IMR-90 (cell line): ENCODE results near the gene RPS6KL1. TPM values are rescaled to one million over a fixed set of nuclear protein-coding genes. Genes with fewer than 3 reads are reported as not detected.

Experiments
- ATAC-seq: fragments of 200-7000 bp; cut with Tn5 transposase; 2 replicates; pipeline ENCODE4 v1.9.1; 2020; ENCODE audit warnings: low read depth, mild to moderate bottlenecking, moderate library complexity
- BruUV-seq: library from RNA; stranded (reverse); fragments of 400-500 nt; replicated peaks from 2 replicates; lab custom pipeline; 2021; lab: Mats Ljungman, UMichigan
- CTCF ChIA-PET: fragments of 300-600 bp; formaldehyde crosslinking; extraction: SDS; loops from one replicate; lab custom pipeline; 2021; ENCODE audit warnings: antibody characterized with exemption; lab: Yijun Ruan, JAX
- POLR2A ChIA-PET: fragments of 300-600 bp; sonication (Branson Sonifier 250); formaldehyde crosslinking; loops from one replicate; lab custom pipeline; 2022; ENCODE audit warnings: antibody characterized with exemption; ENCODE audit not compliant: unreplicated experiment; lab: Charles Lee
- DNase-seq: peaks from one replicate; pipeline ENCODE4 v3.0.0; 2013
- H2AFZ ChIP-seq: replicated peaks from 2 replicates; pipeline ENCODE3; 2013; ENCODE audit warnings: low read length, mild to moderate bottlenecking; ENCODE audit not compliant: poor library complexity
- H2AK5ac ChIP-seq: 2 replicates; pipeline ENCODE4 v1.6.1; 2013; ENCODE audit warnings: low read depth, low read length, inconsistent platforms
- H2AK9ac ChIP-seq: replicated peaks from 2 replicates; pipeline ENCODE3; 2013; ENCODE audit warnings: mild to moderate bottlenecking, low read depth, low read length, moderate library complexity; ENCODE audit not compliant: poor library complexity
- H2BK120ac ChIP-seq: 2 replicates; pipeline ENCODE4 v1.6.1; 2013; ENCODE audit warnings: low read depth, low read length, inconsistent platforms
- H2BK15ac ChIP-seq: 3 replicates; pipeline ENCODE4 v1.6.1; 2013; ENCODE audit warnings: low read depth, low read length, inconsistent platforms
- H2BK20ac ChIP-seq: 2 replicates; pipeline ENCODE4 v1.6.1; 2013; ENCODE audit warnings: low read depth, mild to moderate bottlenecking, inconsistent platforms, low read length, moderate library complexity
- H2BK5ac ChIP-seq: 2 replicates; pipeline ENCODE4 v1.6.1; 2013; ENCODE audit warnings: mild to moderate bottlenecking, low read depth, low read length, inconsistent platforms; ENCODE audit not compliant: poor library complexity, severe bottlenecking
- H3K14ac ChIP-seq: replicated peaks from 2 replicates; pipeline ENCODE4 v1.6.1; 2013; ENCODE audit warnings: low read depth, low read length, inconsistent platforms
- H3K18ac ChIP-seq: 2 replicates; pipeline ENCODE4 v1.6.1; 2013; ENCODE audit warnings: low read depth, low read length, control low read depth
- H3K23ac ChIP-seq: 2 replicates; pipeline ENCODE4 v1.6.1; 2013; ENCODE audit warnings: low read depth, low read length, inconsistent platforms
- H3K27ac ChIP-seq: 2 replicates; pipeline ENCODE4 v1.5.1; 2013; ENCODE audit warnings: mild to moderate bottlenecking, control low read depth, low read length; ENCODE audit not compliant: insufficient read depth
- H3K27me3 ChIP-seq: 2 replicates; pipeline ENCODE4 v1.6.1; 2013; ENCODE audit warnings: low read length; ENCODE audit not compliant: control insufficient read depth, insufficient read depth
- H3K36me3 ChIP-seq: 2 replicates; pipeline ENCODE4 v1.6.1; 2013; ENCODE audit warnings: low read length, mixed read lengths; ENCODE audit not compliant: control insufficient read depth, insufficient read depth
- H3K4ac ChIP-seq: 2 replicates; pipeline ENCODE4 v1.6.1; 2013; ENCODE audit warnings: low read depth, low read length, inconsistent platforms
- H3K4me1 ChIP-seq: 2 replicates; pipeline ENCODE4 v1.6.1; 2013; ENCODE audit warnings: low read length, mixed read lengths; ENCODE audit not compliant: control insufficient read depth, insufficient read depth
- H3K4me2 ChIP-seq: 2 replicates; pipeline ENCODE4 v1.6.1; 2013; ENCODE audit warnings: low read depth, mild to moderate bottlenecking, control low read depth, low read length, moderate library complexity
- H3K4me3 ChIP-seq: 2 replicates; pipeline ENCODE4 v1.5.1; 2013; ENCODE audit warnings: low read depth, mild to moderate bottlenecking, control low read depth, low read length, moderate library complexity; ENCODE audit not compliant: insufficient read depth
- H3K56ac ChIP-seq: 2 replicates; pipeline ENCODE4 v1.6.1; 2013; ENCODE audit warnings: low read length, inconsistent platforms; ENCODE audit not compliant: insufficient read depth; ENCODE audit errors: extremely low read depth
- H3K79me1 ChIP-seq, 2 experiments: 2 replicates each; pipeline ENCODE4 v1.6.1; 2013; ENCODE audit warnings: low read length in 2 of 2, inconsistent platforms in 1 of 2, low read depth in 1 of 2
- H3K9ac ChIP-seq: 2 replicates; pipeline ENCODE4 v1.6.1; 2013; ENCODE audit warnings: low read depth, low read length, control low read depth
- H3K9me1 ChIP-seq: 2 replicates; pipeline ENCODE4 v1.6.1; 2013; ENCODE audit warnings: low read length, inconsistent platforms; ENCODE audit not compliant: insufficient read depth
- H3K9me3 ChIP-seq: 2 replicates; pipeline ENCODE4 v1.6.1; 2013; ENCODE audit warnings: low read length; ENCODE audit not compliant: control insufficient read depth, insufficient read depth
- H4K20me1 ChIP-seq: 2 replicates; pipeline ENCODE4 v1.6.1; 2013; ENCODE audit warnings: low read length, inconsistent platforms; ENCODE audit not compliant: insufficient read depth
- H4K5ac ChIP-seq: 2 replicates; pipeline ENCODE4 v1.6.1; 2013; ENCODE audit warnings: mild to moderate bottlenecking, low read depth, low read length, control low read depth
- H4K8ac ChIP-seq, 2 experiments: 2 replicates each; pipeline ENCODE4 v1.6.1; 2013; ENCODE audit warnings: low read depth in 2 of 2, low read length in 2 of 2, control low read depth in 1 of 2, inconsistent platforms in 1 of 2
- H4K91ac ChIP-seq: 2 replicates; pipeline ENCODE4 v1.6.1; 2013; ENCODE audit warnings: low read depth, low read length, inconsistent platforms; ENCODE audit not compliant: insufficient read depth
- CTCF ChIP-seq: conservative IDR thresholded peaks from 2 replicates; pipeline ENCODE4 v1.5.1; 2012; ENCODE audit warnings: mild to moderate bottlenecking, low read depth, low read length, improper control_type of control experiment
- MAZ ChIP-seq: IDR thresholded peaks from 2 replicates; pipeline ENCODE4 v1.6.1; 2012; ENCODE audit warnings: low read depth, mild to moderate bottlenecking, low read length, improper control_type of control experiment, moderate library complexity, borderline replicate concordance
- WGBS, 2 experiments: methylation state at CpG; one replicate each; pipeline versions ENCODE4 v1.1.5 to v1.1.7; 2013; ENCODE audit warnings: missing lambda C conversion rate in 2 of 2; ENCODE audit not compliant: insufficient read length in 1 of 2; ENCODE audit errors: extremely low coverage in 2 of 2; 5-methylcytosine and 5-hydroxymethylcytosine counted together
- dilution Hi-C: fragments of 300-500 bp; cut with HindIII; formaldehyde crosslinking; loops from one replicate; pipeline ENCODE4 v1.14.3; 2018; ENCODE audit warnings: low sequenced_read_pairs; ENCODE audit not compliant: unreplicated experiment
- in situ Hi-C: fragments of 300-500 bp; cut with MboI; formaldehyde crosslinking; loops from 3 replicates; pipeline ENCODE4 v1.14.3; 2019; ENCODE audit warnings: low sequenced_read_pairs, inconsistent platforms, mixed read lengths
- intact Hi-C: fragments of 100-400 bp; cut with micrococcal nuclease; formaldehyde crosslinking; loops from 2 replicates; pipeline ENCODE4 v1.10.0; 2022
- polyA plus RNA-seq, 3 experiments: library from polyadenylated mRNA; depleted of rRNA; stranded (reverse); fragments of >200 nt; gene quantifications; 2 replicates each; pipeline ENCODE4 v1.2.3, GENCODE V29; 2012; ENCODE audit warnings: low replicate concordance in 1 of 3
- total RNA-seq: library from RNA; depleted of rRNA; stranded (reverse); fragments of >200 nt; gene quantifications from 2 replicates; pipeline ENCODE4 v1.2.3, GENCODE V29; 2012

Gene RPS6KL1
- total and polyA plus RNA-seq, 2 of the 4 experiments (the other 2 are of a cell fraction), result 0.72 to 1.7 TPM

GRCh38 chr14:74906925-74907521 lies 16.0 kb downstream of the RPS6KL1 start:
- Histone ChIP-seq H3K4ac (no peak overlapping the region), H3K18ac (no peak overlapping the region), H3K79me1 (no peaks in the 10 kb centered on the region), H3K4me2 (no peak overlapping the region), H2AK9ac (no peak overlapping the region), H3K56ac (no peak overlapping the region), H3K9me1 (peaks cover 3% of the 10 kb centered on the region; the same call in 1 of the 2 replicates), H4K5ac (no peak overlapping the region), H2BK15ac (no peak overlapping the region), H3K14ac (no peak overlapping the region), H3K36me3 (peaks cover 16% of the 10 kb centered on the region), H2AK5ac (0 out of 2 replicates have a peak overlapping the region, but pooled peaks have one; percentile 21), H4K91ac (no peak overlapping the region), H4K8ac (no peak overlapping the region), H2BK120ac (no peak overlapping the region), H2BK5ac (no peak overlapping the region), H3K4me1 (no peaks in the 10 kb centered on the region; the same call in 1 of the 2 replicates), H3K9ac (no peak overlapping the region), H2BK20ac (no peak overlapping the region), H3K9me3 (no peaks in the 10 kb centered on the region), H2AFZ (no peak overlapping the region), H3K27ac (no peak overlapping the region), H3K4me3 (no peak overlapping the region), H3K23ac (no peak overlapping the region), H3K27me3 (no peaks in the 10 kb centered on the region), H4K20me1 (peaks cover 8% of the 10 kb centered on the region)
- ChIA-PET CTCF (interaction anchor here (1.2 to 2.9 kb wide), 4 partner anchors 17 to 181 kb away, joined by 4 to 46 read pairs (median 6); no protein-coding TSS in a partner anchor), POLR2A (interaction anchor here (0.6 kb wide), 1 partner anchor 214 kb away, joined by 6 read pairs; no protein-coding TSS in a partner anchor)
- no TSS peak for BruUV-seq
- in situ Hi-C loops (no loop called here), dilution Hi-C loops (no loop called here), intact Hi-C loops (no loop called here)
- ATAC-seq, result no peak
- TF ChIP-seq CTCF, result 0 out of 2 replicates have a peak, but pooled peaks have one; percentile 5
- TF ChIP-seq MAZ, result no peak
- WGBS, 2 experiments, result 100% methylated on average over 2 of the region's 12 CpGs; no CpG with 5 or more reads in 1 of the 2 experiments
- DNase-seq, result no peak
